Measurements from ENCODE around the gene GPT2.

Gene GPT2

DNA sequence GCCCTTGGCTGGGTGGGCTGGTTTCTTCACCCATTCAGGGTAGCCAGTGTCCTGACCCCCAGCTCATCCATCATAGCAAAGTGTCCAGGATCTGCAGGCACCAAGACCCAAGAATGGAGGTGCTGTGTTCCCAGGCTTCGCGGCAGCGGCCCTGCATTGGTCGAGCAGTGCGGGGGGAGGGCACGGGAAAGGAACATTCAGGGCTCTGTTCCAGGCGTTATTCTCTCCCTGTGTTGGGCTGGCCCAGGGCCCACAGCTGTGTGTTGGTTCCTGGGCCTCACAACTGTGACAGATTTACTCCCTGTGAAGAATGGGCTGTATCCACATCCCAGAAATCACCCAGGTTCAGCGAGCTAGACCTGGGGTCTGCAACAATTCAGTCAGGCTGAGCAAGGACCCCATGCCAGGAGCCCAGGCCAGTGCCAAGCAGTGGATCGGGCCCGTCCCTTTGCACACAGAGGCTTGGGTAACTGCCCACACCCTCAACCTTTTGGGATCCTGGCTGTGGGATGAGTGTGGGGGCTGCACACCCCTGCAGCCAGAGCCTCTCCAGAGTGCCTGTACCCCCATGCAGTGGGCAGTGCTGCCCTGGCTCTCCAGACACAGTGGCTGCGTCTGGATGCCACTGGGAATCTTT, 10.0 kb downstream of the GPT2 start:
- TF ChIP-seq, protein P1, sequence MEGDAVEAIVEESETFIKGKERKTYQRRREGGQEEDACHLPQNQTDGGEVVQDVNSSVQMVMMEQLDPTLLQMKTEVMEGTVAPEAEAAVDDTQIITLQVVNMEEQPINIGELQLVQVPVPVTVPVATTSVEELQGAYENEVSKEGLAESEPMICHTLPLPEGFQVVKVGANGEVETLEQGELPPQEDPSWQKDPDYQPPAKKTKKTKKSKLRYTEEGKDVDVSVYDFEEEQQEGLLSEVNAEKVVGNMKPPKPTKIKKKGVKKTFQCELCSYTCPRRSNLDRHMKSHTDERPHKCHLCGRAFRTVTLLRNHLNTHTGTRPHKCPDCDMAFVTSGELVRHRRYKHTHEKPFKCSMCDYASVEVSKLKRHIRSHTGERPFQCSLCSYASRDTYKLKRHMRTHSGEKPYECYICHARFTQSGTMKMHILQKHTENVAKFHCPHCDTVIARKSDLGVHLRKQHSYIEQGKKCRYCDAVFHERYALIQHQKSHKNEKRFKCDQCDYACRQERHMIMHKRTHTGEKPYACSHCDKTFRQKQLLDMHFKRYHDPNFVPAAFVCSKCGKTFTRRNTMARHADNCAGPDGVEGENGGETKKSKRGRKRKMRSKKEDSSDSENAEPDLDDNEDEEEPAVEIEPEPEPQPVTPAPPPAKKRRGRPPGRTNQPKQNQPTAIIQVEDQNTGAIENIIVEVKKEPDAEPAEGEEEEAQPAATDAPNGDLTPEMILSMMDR (IDR thresholded peaks at IDR 0.05; ENCODE audit: low read depth, low read length), result no peak
- H3K4me3 ChIP-seq (ENCODE audit: low read depth, low read length), result no peak overlapping the region

DNA sequence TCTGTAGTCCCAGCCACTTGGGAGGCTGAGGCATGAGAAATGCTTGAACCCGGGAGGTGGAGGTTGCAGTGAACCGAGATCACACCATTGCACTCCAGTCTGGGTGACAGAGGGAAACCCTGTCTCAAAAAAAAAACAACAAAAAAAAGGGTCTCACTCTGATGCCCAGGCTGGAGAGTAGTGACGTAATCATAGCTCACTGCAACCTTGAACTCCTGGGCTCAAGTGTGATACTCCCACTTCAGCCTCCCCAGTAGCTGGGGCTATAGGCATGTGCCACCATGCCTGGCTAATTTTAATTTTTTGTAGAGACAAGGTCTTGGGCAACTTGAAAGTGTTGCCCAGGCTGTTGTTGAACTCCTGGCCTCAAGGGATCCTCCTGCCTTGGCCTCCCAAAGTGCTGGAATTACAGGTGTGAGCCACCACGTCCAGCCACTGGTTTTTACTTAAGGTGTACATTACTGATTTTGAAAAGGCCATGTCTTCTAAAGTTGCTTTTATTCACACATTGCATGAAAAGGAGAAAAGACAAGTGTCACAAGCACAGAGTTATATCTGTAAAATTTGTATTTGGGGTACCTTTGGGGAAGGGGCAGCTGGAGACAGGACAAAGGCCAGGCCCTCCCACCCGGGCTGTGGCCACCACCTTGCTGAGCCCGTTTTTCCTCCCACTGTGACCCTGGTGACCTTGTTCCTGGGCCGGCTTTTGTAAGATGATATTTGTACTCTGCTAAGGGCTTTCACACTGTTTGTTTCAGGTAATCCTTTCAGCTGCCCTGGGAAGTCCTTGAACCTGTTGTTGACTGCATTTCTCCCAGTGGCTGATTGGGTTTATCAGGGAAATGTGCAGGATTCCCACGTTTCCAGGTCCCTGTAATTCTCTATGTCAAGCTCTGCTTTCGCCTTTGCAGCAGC, 11.5 kb downstream of the GPT2 start:
- TF ChIP-seq, protein P1 (IDR thresholded peaks at IDR 0.05; ENCODE audit: low read depth, low read length), result no peak
- H3K4me3 ChIP-seq (ENCODE audit: low read depth, low read length), result no peak overlapping the region

DNA sequence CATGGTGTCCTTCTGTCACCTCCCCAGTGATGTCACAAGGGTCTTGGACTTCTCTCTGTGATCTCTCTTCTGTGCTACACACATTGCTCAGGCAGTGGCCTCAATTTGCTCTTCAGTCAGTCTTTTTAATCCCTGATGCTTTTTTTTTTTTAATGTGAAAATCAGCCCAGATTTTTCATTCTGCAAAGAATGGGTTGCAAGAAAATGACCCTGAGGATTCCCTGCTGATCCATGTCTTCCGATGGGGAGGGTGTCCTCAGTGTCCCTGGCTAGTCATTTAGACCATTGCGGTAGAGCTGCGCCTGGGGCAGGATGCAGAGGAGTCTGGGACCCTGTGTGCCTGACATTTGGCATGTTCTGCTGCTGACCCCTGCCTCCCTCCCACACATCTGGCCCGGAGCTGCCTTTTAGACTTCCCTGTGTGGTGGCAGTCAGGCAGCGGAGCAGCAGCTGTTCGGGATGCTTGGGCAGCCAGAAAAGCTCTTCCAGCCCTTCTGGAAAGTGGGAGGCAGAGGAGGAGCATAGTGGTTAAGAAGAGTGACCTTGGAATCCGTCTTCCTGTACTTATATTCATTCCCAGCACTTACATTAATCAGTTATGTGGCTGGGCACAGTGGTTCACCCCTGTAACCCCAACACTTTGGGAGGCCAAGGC, 12.3 kb downstream of the GPT2 start:
- H3K4me3 ChIP-seq (ENCODE audit: low read depth, low read length), result no peak overlapping the region
- TF ChIP-seq, protein P1 (IDR thresholded peaks at IDR 0.05; ENCODE audit: low read depth, low read length), result no peak

DNA sequence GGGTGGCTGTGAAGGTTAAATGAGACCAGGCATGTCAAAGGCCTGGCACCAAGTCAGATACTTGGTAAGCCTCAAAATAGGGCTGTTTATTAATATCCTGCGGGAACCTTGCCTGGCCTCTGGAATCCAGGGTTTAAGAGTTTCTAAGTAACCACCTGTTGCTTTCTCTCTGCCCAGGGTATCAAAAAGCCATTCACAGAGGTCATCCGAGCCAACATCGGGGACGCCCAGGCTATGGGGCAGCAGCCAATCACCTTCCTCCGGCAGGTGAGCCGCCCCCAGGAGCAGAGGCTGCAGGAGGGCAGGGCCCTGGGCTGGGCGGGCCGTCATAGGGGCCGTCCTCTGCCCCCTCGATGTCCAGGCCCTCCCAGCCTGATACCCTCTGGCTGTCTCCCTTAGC, 13.3 kb downstream of the GPT2 start:
- TF ChIP-seq, protein P1 (IDR thresholded peaks at IDR 0.05; ENCODE audit: low read depth, low read length), result no peak
- no peak overlapping the region for H3K4me3 ChIP-seq (ENCODE audit: low read depth, low read length)

GRCh38 chr16:46898006-46898405, 13.8 kb downstream of the GPT2 start:
- TF ChIP-seq, protein P1 (IDR thresholded peaks at IDR 0.05; ENCODE audit: low read depth, low read length), result no peak
- H3K4me3 ChIP-seq (ENCODE audit: low read depth, low read length), result no peak overlapping the region

GRCh38 chr16:46899443-46900143, 15.4 kb downstream of the GPT2 start:
- no peak overlapping the region for H3K4me3 ChIP-seq (ENCODE audit: low read depth, low read length)
- TF ChIP-seq, protein P1 (IDR thresholded peaks at IDR 0.05; ENCODE audit: low read depth, low read length), result no peak
